Naive thymus-derived CD4-positive, alpha-beta T cell (primary cell): Measurements from ENCODE around the gene ACIN1. TPM values are rescaled to one million over a fixed set of nuclear protein-coding genes. Genes with fewer than 3 reads are reported as not detected.

Experiments used
- ATAC-seq: fragments of 150-1000 bp; cut with Tn5 transposase; 2 replicates; pipeline ENCODE4 v1.10.0; 2021; ENCODE audit warnings: mild to moderate bottlenecking, moderate library complexity
- CTCF ChIA-PET: fragments of 350-600 bp; sonication (Branson Sonifier 250); formaldehyde crosslinking; loops from one replicate; lab custom pipeline; 2021; ENCODE audit warnings: antibody characterized with exemption; lab: Charles Lee
- POLR2A ChIA-PET: fragments of 350-600 bp; sonication (Branson Sonifier 250); formaldehyde crosslinking; loops from one replicate; lab custom pipeline; 2021; ENCODE audit warnings: antibody characterized with exemption, inconsistent platforms; lab: Charles Lee
- DNase-seq, 9 donors: peaks; one replicate each; pipeline versions ENCODE4 v3.0.0 to v3.0.0-alpha.2; 2020 to 2022; ENCODE audit warnings: mixed read lengths in 1 of 9
- H3K27ac ChIP-seq: one replicate; pipeline ENCODE4 v1.7.0; 2013; ENCODE audit warnings: mild to moderate bottlenecking, low read depth, low read length, moderate library complexity
- H3K27me3 ChIP-seq, 2 donors: one replicate each; pipeline ENCODE4 v1.7.0; 2013; ENCODE audit warnings: low read length in 2 of 2, mild to moderate bottlenecking in 2 of 2, moderate library complexity in 2 of 2; ENCODE audit not compliant: control insufficient read depth in 2 of 2, insufficient read depth in 2 of 2
- H3K36me3 ChIP-seq, 3 experiments: 1 replicate in 2 of 3; 2 replicates in 1 of 3; pipeline ENCODE4 v1.7.0; 2013; ENCODE audit warnings: low read length in 3 of 3, mild to moderate bottlenecking in 3 of 3, moderate library complexity in 1 of 3; ENCODE audit not compliant: insufficient read depth in 3 of 3, control insufficient read depth in 2 of 3
- H3K4me1 ChIP-seq, 2 donors: one replicate each; pipeline ENCODE4 v1.7.0; 2013; ENCODE audit warnings: low read length in 2 of 2, mild to moderate bottlenecking in 2 of 2, moderate library complexity in 1 of 2; ENCODE audit not compliant: control insufficient read depth in 2 of 2, insufficient read depth in 2 of 2
- H3K4me3 ChIP-seq: 2 replicates; pipeline ENCODE4 v1.7.0; 2013; ENCODE audit warnings: mild to moderate bottlenecking, low read length
- H3K9me3 ChIP-seq, 3 experiments: 1 replicate in 2 of 3; 2 replicates in 1 of 3; pipeline ENCODE4 v1.7.0; 2013; ENCODE audit warnings: low read length in 3 of 3; ENCODE audit not compliant: control insufficient read depth in 2 of 3
- H3K27ac Mint-ChIP-seq, 9 donors: one replicate each; pipeline ENCODE4 v1.8.0; 2020 to 2022; ENCODE audit warnings: mixed read lengths in 9 of 9, mild to moderate bottlenecking in 8 of 9, moderate library complexity in 5 of 9, inconsistent platforms in 2 of 9
- H3K27me3 Mint-ChIP-seq, 5 donors: one replicate each; pipeline ENCODE4 v1.8.0; 2021 to 2022; ENCODE audit warnings: mixed read lengths in 5 of 5, mild to moderate bottlenecking in 1 of 5
- H3K36me3 Mint-ChIP-seq, 5 donors: one replicate each; pipeline ENCODE4 v1.8.0; 2020 to 2022; ENCODE audit warnings: mixed read lengths in 5 of 5, mild to moderate bottlenecking in 3 of 5, inconsistent platforms in 1 of 5
- H3K4me1 Mint-ChIP-seq, 7 donors: one replicate each; pipeline ENCODE4 v1.8.0; 2020 to 2022; ENCODE audit warnings: mixed read lengths in 7 of 7, mild to moderate bottlenecking in 3 of 7, inconsistent platforms in 1 of 7
- H3K4me3 Mint-ChIP-seq, 10 donors: one replicate each; pipeline ENCODE4 v1.8.0; 2020 to 2022; ENCODE audit warnings: mild to moderate bottlenecking in 10 of 10, mixed read lengths in 10 of 10, moderate library complexity in 6 of 10, inconsistent platforms in 2 of 10
- H3K9me3 Mint-ChIP-seq, 11 donors: one replicate each; pipeline ENCODE4 v1.8.0; 2020 to 2022; ENCODE audit warnings: mixed read lengths in 11 of 11, mild to moderate bottlenecking in 4 of 11, inconsistent platforms in 1 of 11, moderate library complexity in 1 of 11
- intact Hi-C, 2 donors: fragments of 100-400 bp; cut with micrococcal nuclease; formaldehyde crosslinking; loops; one replicate each; pipeline ENCODE4 v1.15.1; 2023
- polyA plus RNA-seq, 2 donors: library from polyadenylated mRNA; unstranded; fragments of 300-500 nt; fragmentation: Illumina TruSeq; gene quantifications; one replicate each; pipeline ENCODE4 v1.2.3, GENCODE V29; 2021
- total RNA-seq, 6 experiments: library from RNA in 5 of 6; stranded (reverse) in 5 of 6; gene quantifications; 1 replicate in 5 of 6; 2 replicates in 1 of 6; pipeline ENCODE4 v1.2.3 and lab custom pipeline; 2021 to 2026

The ACIN1 gene
- total and polyA plus RNA-seq, 7 experiments from 2014 or later: 8.7 to 360 (median 241) TPM

DNA sequence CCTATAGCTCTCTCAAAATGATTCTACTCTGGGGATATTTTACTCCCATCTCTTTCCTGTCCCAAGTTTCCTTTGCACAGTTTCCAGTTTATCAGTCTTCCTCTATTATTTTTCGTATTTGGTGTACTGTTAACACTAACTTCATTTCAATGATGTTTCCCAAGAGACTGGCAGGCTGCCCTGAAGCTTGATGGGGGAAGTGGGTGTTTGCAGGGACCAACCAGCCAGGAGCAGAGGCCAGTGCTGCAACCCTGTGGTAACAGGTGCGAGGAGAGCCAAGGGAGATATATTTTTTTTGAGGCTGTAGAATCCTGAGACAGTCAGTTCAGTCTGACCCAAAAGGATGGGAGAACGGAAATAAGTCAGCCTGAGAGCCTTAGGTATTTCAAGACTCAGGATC, 35.9 kb upstream of the ACIN1 start:
- DNase-seq (no peak), ATAC-seq (no peak)
- intact Hi-C loops: no loop called here
- CTCF ChIA-PET: interaction anchor here (0.9 to 2.6 kb wide), 2 partner anchors 10 to 54 kb away, joined by 3 to 16 read pairs; no protein-coding TSS in a partner anchor
- peak overlapping the region in 1 of 9 donors; percentile 51 for H3K27ac Mint-ChIP-seq
- Histone ChIP-seq H3K27ac (no peak overlapping the region), H3K9me3 (no peaks in the 10 kb centered on the region), H3K36me3 (no peaks in the 10 kb centered on the region), H3K4me3 (no peak overlapping the region), H3K27me3 (no peaks in the 10 kb centered on the region), H3K4me1 (no peaks in the 10 kb centered on the region)
- no peaks in the 10 kb centered on the region for H3K9me3 Mint-ChIP-seq
- peaks cover 0 to 11% (median 0%) of the 10 kb centered on the region in 5 donors for H3K27me3 Mint-ChIP-seq
- peaks cover 0 to 4% (median 0%) of the 10 kb centered on the region in 5 donors for H3K36me3 Mint-ChIP-seq
- H3K4me3 Mint-ChIP-seq: no peak overlapping the region
- POLR2A ChIA-PET: interaction anchor here (0.7 kb wide), 1 partner anchor 11 kb away, joined by 3 read pairs; no protein-coding TSS in a partner anchor
- peaks cover 0 to 9% (median 0%) of the 10 kb centered on the region in 7 donors for H3K4me1 Mint-ChIP-seq

DNA sequence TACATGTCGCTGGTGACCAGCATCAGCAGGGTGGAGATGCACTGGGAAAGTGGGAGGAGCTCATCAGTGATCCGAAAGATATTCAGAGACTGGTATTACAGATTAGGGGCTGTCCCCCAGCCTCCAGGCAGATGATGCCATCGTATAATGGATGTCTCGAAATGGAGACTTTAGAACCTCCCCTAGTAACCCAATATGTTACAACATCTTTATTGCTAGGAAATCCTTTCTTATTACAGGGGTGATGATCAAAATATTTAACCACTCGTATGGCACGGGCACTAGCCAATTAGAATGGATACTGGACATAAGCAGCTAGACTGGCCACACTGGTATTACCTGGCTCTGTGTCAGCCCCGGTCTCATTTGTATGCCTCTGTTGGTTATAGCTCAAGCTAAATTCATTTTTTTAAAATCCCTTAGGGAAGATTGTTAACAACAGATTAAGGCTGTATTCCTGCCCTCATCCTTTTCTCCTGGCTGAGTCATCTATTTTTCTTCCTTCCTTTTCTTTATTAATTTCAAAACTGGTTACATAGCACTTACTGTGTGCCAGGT, 34.9 kb upstream of the ACIN1 start:
- intact Hi-C loops: no loop called here
- H3K9me3 ChIP-seq: no peaks in the 10 kb centered on the region
- Mint-ChIP-seq H3K4me3 (no peak overlapping the region), H3K27ac (no peak overlapping the region), H3K4me1 (peaks cover 0 to 9% (median 0%) of the 10 kb centered on the region in 7 donors), H3K27me3 (peaks cover 0 to 11% (median 0%) of the 10 kb centered on the region in 5 donors), H3K36me3 (peaks cover 0 to 4% (median 0%) of the 10 kb centered on the region in 5 donors), H3K9me3 (no peaks in the 10 kb centered on the region)
- H3K36me3 ChIP-seq: no peaks in the 10 kb centered on the region
- H3K4me1 ChIP-seq: no peaks in the 10 kb centered on the region
- no peak overlapping the region for H3K27ac ChIP-seq
- DNase-seq: no peak
- no peak for ATAC-seq
- H3K27me3 ChIP-seq: no peaks in the 10 kb centered on the region
- no peak overlapping the region for H3K4me3 ChIP-seq
- ChIA-PET POLR2A (no interaction called here), CTCF (interaction anchor here (1.1 to 2.6 kb wide), 2 partner anchors 9 to 61 kb away, joined by 3 to 16 read pairs; no protein-coding TSS in a partner anchor)

DNA sequence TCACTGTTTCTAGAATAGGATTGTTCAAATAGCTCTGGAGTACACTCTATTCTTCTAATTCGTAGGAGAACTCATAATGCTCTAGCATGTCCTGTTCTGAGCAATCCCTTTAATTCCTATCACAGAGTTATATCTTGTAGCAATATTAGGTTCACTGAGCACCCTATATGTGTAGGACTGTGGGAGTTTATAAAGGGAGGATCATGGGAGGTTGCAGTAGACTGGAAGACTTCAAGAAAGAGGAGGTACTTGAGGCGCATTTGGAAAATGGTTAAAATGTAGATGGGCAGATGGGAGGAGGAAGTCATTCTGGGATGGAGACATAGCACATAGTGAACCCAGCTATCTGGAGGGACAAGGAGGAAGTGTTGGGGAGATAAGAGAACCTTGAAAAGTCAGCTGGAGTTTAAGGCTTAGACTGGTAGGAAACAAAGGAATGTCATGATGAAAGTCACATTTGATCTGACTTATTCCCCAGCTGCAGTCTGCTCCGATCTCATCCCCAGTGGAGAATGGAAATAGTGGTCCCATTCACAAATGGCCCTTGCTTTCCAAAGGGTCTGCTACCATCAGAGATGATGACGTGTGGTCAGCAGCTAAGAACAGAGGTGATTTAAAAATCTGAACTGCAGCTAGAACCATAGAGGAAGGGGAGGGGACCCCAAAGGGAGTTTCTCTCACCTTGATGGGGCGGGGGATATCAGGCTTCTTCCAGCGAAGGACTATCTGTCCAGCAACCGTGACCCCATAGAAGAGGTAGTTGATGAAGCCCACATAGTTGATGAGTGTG, 34.2 kb upstream of the ACIN1 start:
- Mint-ChIP-seq H3K4me1 (peaks cover 0 to 9% (median 0%) of the 10 kb centered on the region in 7 donors), H3K36me3 (peaks cover 0 to 4% (median 0%) of the 10 kb centered on the region in 5 donors), H3K27ac (peak overlapping the region in 1 of 9 donors; percentile 80), H3K4me3 (no peak overlapping the region), H3K27me3 (peaks cover 0 to 12% (median 0%) of the 10 kb centered on the region in 5 donors), H3K9me3 (no peaks in the 10 kb centered on the region)
- H3K27ac ChIP-seq: no peak overlapping the region
- no peaks in the 10 kb centered on the region for H3K27me3 ChIP-seq
- H3K4me1 ChIP-seq: no peaks in the 10 kb centered on the region
- DNase-seq: no peak
- intact Hi-C loops: no loop called here
- no peaks in the 10 kb centered on the region for H3K36me3 ChIP-seq
- no peak overlapping the region for H3K4me3 ChIP-seq
- H3K9me3 ChIP-seq: no peaks in the 10 kb centered on the region
- POLR2A ChIA-PET: no interaction called here
- ATAC-seq: no peak
- CTCF ChIA-PET: interaction anchor here (1.1 to 2.6 kb wide), 2 partner anchors 8 to 60 kb away, joined by 3 to 16 read pairs; no protein-coding TSS in a partner anchor

DNA sequence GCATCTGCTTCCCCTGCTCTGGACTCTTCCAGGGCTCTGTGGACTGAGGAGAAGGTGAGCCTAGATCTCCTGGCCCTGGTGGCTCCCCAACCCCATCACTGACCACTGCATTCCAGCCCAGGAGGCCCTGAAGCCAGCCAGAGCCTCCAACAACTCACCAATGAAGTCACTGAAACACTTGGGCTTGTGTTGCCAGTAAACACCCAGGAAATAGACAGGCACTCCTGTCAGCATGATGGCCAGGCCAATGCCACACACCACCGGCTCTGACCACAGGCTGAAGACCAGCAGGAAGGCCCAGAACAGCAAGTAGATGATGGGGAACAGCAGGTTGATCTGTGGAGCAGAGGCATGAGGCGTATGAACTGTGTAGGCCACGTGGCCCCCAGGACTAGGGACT, 32.9 kb upstream of the ACIN1 start:
- no peak overlapping the region for H3K27ac Mint-ChIP-seq
- H3K4me3 ChIP-seq: no peak overlapping the region
- no peak for DNase-seq
- ChIA-PET POLR2A (no interaction called here), CTCF (interaction anchor here (1.3 kb wide), 1 partner anchor 59 kb away, joined by 3 read pairs; no protein-coding TSS in a partner anchor)
- H3K4me3 Mint-ChIP-seq: no peak overlapping the region
- no peaks in the 10 kb centered on the region for H3K9me3 ChIP-seq
- H3K27ac ChIP-seq: no peak overlapping the region
- intact Hi-C loops: no loop called here
- no peaks in the 10 kb centered on the region for H3K36me3 ChIP-seq
- no peaks in the 10 kb centered on the region for H3K4me1 ChIP-seq
- H3K36me3 Mint-ChIP-seq: peaks cover 0 to 4% (median 0%) of the 10 kb centered on the region in 5 donors
- peaks cover 0 to 2% (median 0%) of the 10 kb centered on the region in 11 donors for H3K9me3 Mint-ChIP-seq
- H3K27me3 ChIP-seq: no peaks in the 10 kb centered on the region
- H3K27me3 Mint-ChIP-seq: peaks cover 0 to 16% (median 0%) of the 10 kb centered on the region in 5 donors
- ATAC-seq: no peak
- H3K4me1 Mint-ChIP-seq: peaks cover 0 to 9% (median 0%) of the 10 kb centered on the region in 7 donors

DNA sequence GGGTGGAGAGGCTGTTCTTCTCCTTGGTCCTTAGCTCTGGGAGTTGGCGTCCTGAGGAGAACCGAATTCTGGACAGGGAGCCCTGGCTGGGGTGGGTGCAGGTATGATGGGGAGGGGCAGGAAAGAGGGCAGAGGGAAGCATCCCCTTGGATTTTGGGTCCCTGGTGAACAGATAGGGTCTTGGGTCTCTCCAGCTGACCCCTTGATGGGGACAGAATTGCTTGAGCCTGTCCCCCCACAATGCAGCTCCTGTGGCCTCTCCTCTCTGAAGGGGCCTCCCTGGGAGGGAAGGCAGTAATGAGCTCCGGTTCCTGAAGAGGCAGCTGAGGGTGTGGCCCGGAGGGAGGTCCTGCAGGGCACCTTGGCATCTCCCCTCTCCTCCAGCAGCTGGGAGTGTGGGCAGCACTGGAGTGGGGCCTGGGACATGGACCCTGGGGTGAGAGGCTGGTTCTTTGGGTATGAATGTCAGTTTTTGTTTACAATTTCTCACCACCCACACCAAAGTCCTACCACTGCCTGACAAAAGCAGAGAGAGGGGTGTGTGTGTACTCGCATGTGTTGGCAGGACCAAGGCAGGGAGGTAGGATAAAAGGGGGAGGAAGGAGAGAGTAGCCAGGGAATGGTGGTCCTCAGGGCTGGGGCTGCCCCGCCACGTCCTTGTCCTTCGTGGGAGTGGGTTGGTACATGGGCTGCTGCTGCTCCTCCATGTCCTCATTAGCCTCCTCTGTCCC, 31.8 kb upstream of the ACIN1 start:
- Histone ChIP-seq H3K27me3 (no peaks in the 10 kb centered on the region), H3K27ac (no peak overlapping the region), H3K36me3 (no peaks in the 10 kb centered on the region), H3K4me3 (no peak overlapping the region), H3K4me1 (no peaks in the 10 kb centered on the region), H3K9me3 (no peaks in the 10 kb centered on the region)
- H3K27ac Mint-ChIP-seq: peak overlapping the region in 1 of 9 donors; percentile 16
- intact Hi-C loops: no loop called here
- H3K4me3 Mint-ChIP-seq: no peak overlapping the region
- peaks cover 0 to 2% (median 0%) of the 10 kb centered on the region in 11 donors for H3K9me3 Mint-ChIP-seq
- peaks cover 0 to 9% (median 6%) of the 10 kb centered on the region in 7 donors for H3K4me1 Mint-ChIP-seq
- DNase-seq: no peak
- CTCF ChIA-PET: interaction anchor here (9.6 kb wide), 1 partner anchor 59 kb away, joined by 250 read pairs; the partner anchor contains the start of gene SLC7A8
- peaks cover 0 to 16% (median 0%) of the 10 kb centered on the region in 5 donors for H3K27me3 Mint-ChIP-seq
- POLR2A ChIA-PET: interaction anchor here (0.6 to 1.1 kb wide), 2 partner anchors 9 to 194 kb away, joined by 3 read pairs; no protein-coding TSS in a partner anchor
- no peak for ATAC-seq
- H3K36me3 Mint-ChIP-seq: peaks cover 0 to 4% (median 0%) of the 10 kb centered on the region in 5 donors

DNA sequence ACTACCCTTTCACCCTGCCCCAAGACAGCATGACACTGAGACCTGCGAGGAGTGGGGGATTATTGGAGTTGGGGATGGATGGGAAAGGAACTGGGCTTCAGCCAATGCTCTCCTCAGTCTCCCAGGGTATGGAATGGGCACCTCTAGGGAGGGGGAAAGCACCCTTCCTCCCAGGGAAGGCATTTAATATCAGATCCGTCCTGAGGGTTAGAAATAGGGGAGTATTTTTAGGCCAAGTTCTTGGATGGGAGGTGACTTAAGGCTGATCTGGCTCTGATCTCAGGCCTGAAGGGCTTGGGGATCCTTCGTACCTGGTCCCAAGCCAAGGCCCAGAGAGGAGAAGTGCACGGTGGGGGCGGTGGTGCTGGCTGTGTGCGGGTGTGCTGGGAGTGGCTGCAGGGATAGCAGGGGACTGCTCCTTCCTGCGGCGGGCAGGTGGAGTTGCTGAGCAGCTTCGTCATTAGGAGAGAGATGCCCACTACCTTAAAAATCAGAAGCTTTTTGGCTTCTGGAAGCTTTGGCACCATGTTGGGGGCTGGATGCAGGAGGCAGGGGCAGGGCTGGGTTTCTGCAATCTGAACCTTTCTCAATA, 31.1 kb upstream of the ACIN1 start:
- no peaks in the 10 kb centered on the region for H3K27me3 ChIP-seq
- Mint-ChIP-seq H3K27ac (peak overlapping the region in 1 of 9 donors; percentile 5), H3K36me3 (peaks cover 0 to under 1% (median 0%) of the 10 kb centered on the region in 5 donors), H3K4me3 (no peak overlapping the region), H3K9me3 (peaks cover 0 to 2% (median 0%) of the 10 kb centered on the region in 11 donors), H3K4me1 (peaks cover 7 to 14% (median 12%) of the 10 kb centered on the region in 7 donors), H3K27me3 (peaks cover 0 to 16% (median 0%) of the 10 kb centered on the region in 5 donors)
- peaks cover 4 to 6% of the 10 kb centered on the region in 2 donors for H3K4me1 ChIP-seq
- ATAC-seq (no peak), DNase-seq (no peak)
- ChIA-PET POLR2A (interaction anchor here (0.5 to 0.6 kb wide), 2 partner anchors 10 to 196 kb away, joined by 3 read pairs; no protein-coding TSS in a partner anchor), CTCF (interaction anchor here (9.6 kb wide), 1 partner anchor 59 kb away, joined by 250 read pairs; the partner anchor contains the start of gene SLC7A8)
- no peaks in the 10 kb centered on the region for H3K36me3 ChIP-seq
- no peaks in the 10 kb centered on the region for H3K9me3 ChIP-seq
- H3K4me3 ChIP-seq: no peak overlapping the region
- intact Hi-C loops: no loop called here
- H3K27ac ChIP-seq: no peak overlapping the region
